BLaER1 (cell line): ENCODE results near the gene KRT34.
"Not testable (repeated sequence)": the region's sequence is repeated elsewhere in the genome, so short reads cannot be mapped to it uniquely, and the experiment has no call there.

ENCODE experiments used
- H3K27ac ChIP-seq: shearing (Covaris generic); formaldehyde crosslinking; 2 replicates; pipeline ENCODE4 v1.8.1; 2022
- H3K27me3 ChIP-seq: shearing (Covaris generic); formaldehyde crosslinking; 2 replicates; pipeline ENCODE4 v1.8.1; 2022
- H3K36me3 ChIP-seq: shearing (Covaris generic); formaldehyde crosslinking; 2 replicates; pipeline ENCODE4 v1.8.1; 2022
- H3K4me1 ChIP-seq: shearing (Covaris generic); formaldehyde crosslinking; 2 replicates; pipeline ENCODE4 v1.8.1; 2022
- H3K4me2 ChIP-seq: shearing (Covaris generic); formaldehyde crosslinking; 2 replicates; pipeline ENCODE4 v1.8.1; 2022
- H3K4me3 ChIP-seq: shearing (Covaris generic); formaldehyde crosslinking; 2 replicates; pipeline ENCODE4 v1.8.1; 2022
- H3K9ac ChIP-seq: shearing (Covaris generic); formaldehyde crosslinking; 2 replicates; pipeline ENCODE4 v1.8.1; 2022
- H3K9me3 ChIP-seq: shearing (Covaris generic); formaldehyde crosslinking; 2 replicates; pipeline ENCODE4 v1.8.1; 2022
- H4K20me1 ChIP-seq: shearing (Covaris generic); formaldehyde crosslinking; 2 replicates; pipeline ENCODE4 v1.8.1; 2022
- Cebpa-rat ChIP-seq: shearing (Covaris generic); IDR thresholded peaks from 2 replicates; pipeline ENCODE4 v1.8.1; 2022

Gene KRT34

DNA sequence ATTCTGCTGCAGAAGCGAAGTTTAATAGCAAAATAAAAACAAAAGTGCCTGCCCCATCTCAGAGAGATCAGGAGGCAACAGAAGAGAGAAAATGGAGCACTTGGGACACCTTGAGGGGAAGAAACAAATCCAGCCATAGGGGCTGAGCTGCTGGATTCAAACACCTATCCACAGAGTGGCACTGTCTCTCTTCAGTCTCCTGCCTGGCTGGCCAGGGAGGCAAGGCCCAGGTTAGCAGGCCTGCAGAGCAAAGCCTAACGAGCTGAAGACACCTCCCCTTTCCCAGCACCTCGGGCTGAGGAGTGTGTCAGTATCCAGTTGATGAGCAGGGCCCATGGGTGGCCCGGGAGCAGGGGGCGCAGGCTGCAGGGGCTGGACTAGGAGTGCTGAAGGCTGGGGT lies 24.1 kb upstream of the KRT34 start:
- Histone ChIP-seq H3K4me3 (no peak overlapping the region), H4K20me1 (no peaks in the 10 kb centered on the region), H3K36me3 (no peaks in the 10 kb centered on the region), H3K9ac (no peak overlapping the region), H3K4me1 (peaks cover 16% of the 10 kb centered on the region), H3K27me3 (no peaks in the 10 kb centered on the region), H3K27ac (no peak overlapping the region), H3K4me2 (no peak overlapping the region), H3K9me3 (no peaks in the 10 kb centered on the region)
- TF ChIP-seq Cebpa-rat = no peak

DNA sequence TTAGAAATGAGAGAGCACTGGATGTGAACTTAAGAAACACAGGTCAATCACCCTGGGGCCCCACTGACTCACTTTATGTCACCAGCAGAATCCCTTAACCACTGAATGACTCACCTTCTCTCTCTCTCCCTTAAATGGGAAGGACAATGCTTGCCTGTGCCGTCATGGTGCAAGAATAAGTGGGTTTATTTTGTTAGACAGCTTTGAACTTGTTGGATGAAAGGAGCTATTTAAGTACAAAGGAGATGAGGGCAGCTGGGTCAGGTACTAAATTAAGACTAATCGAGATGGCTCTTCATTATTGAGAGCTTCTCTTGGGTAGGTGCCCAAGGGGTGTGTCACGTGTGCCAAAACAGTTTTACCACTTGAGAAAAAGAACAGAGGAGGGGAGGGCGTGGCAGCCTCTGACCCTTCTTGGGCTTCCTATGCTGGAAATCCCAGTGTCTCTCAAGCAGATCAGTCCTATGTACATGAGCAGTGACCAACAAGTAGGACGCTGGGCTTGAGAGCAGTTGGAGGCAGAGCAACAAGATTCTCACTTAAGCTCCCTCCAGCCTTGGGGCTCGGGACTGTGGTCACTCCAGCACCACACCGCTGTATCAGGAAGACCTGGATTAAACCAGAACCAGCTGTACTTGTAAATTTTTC lies 22.0 kb upstream of the KRT34 start:
- Histone ChIP-seq H4K20me1 (no peaks in the 10 kb centered on the region), H3K27ac (no peak overlapping the region), H3K4me2 (peak overlapping the region; percentile 50), H3K9me3 (no peaks in the 10 kb centered on the region), H3K36me3 (no peaks in the 10 kb centered on the region), H3K9ac (no peak overlapping the region), H3K27me3 (no peaks in the 10 kb centered on the region), H3K4me3 (no peak overlapping the region), H3K4me1 (peaks cover 14% of the 10 kb centered on the region)
- TF ChIP-seq Cebpa-rat = no peak

DNA sequence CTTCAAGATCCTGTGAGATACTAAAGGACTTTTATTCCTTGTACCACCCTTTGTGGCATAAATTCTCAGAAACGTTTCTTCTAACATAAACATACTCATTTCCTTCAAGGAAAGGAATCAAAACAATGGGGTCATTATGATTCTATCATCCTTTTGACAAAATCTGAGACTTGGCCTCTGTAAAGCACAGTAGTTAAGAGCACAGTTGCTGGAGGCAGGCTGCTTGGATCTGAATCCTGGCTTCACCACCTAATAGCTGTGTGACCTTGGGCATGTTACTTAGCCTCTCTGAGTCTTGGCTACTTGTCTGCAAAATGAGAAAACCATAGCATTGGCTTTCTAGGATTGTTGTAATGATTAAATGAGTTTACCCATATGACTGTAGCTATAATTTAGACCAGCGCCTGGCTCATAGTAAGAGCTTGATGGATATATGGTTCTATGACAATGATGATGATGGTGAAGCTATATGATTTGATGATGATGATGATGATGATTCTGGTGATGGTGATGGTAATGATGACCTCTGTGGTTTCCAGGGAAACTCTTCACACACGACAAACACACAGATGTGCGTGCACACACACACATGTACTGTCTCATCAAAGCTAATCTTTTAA lies 21.4 kb upstream of the KRT34 start:
- no peaks in the 10 kb centered on the region for H3K27me3 ChIP-seq
- peaks cover 9% of the 10 kb centered on the region for H3K4me1 ChIP-seq
- no peaks in the 10 kb centered on the region for H4K20me1 ChIP-seq
- H3K9ac ChIP-seq = no peak overlapping the region
- H3K27ac ChIP-seq = no peak overlapping the region
- no peak overlapping the region for H3K4me2 ChIP-seq
- TF ChIP-seq Cebpa-rat = no peak
- no peaks in the 10 kb centered on the region for H3K36me3 ChIP-seq
- no peak overlapping the region for H3K4me3 ChIP-seq
- H3K9me3 ChIP-seq = no peaks in the 10 kb centered on the region

DNA sequence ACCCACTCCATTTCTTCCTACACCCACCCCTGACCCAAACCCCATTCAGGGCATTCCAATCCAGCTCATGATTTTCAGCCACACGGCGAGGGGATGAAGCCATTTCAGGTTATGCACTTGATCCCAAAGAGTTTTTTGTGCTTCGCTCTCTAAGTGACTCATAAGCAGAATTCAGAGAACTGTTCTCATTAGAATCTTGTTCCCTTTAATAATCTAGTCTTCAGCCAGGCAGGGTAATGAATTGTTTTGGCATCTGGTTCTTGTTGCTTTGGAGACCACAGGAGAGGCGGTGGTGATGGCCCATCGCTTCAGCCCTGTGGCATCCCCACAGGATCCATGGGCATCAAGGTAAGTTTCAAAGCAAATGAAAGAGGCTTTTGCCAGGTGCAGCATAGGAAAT lies 20.1 kb upstream of the KRT34 start:
- no peak overlapping the region for H3K4me3 ChIP-seq
- peaks cover 9% of the 10 kb centered on the region for H3K4me1 ChIP-seq
- no peaks in the 10 kb centered on the region for H4K20me1 ChIP-seq
- H3K36me3 ChIP-seq = no peaks in the 10 kb centered on the region
- no peaks in the 10 kb centered on the region for H3K9me3 ChIP-seq
- H3K9ac ChIP-seq = no peak overlapping the region
- no peak overlapping the region for H3K27ac ChIP-seq
- no peaks in the 10 kb centered on the region for H3K27me3 ChIP-seq
- no peak overlapping the region for H3K4me2 ChIP-seq
- no peak for TF ChIP-seq Cebpa-rat

DNA sequence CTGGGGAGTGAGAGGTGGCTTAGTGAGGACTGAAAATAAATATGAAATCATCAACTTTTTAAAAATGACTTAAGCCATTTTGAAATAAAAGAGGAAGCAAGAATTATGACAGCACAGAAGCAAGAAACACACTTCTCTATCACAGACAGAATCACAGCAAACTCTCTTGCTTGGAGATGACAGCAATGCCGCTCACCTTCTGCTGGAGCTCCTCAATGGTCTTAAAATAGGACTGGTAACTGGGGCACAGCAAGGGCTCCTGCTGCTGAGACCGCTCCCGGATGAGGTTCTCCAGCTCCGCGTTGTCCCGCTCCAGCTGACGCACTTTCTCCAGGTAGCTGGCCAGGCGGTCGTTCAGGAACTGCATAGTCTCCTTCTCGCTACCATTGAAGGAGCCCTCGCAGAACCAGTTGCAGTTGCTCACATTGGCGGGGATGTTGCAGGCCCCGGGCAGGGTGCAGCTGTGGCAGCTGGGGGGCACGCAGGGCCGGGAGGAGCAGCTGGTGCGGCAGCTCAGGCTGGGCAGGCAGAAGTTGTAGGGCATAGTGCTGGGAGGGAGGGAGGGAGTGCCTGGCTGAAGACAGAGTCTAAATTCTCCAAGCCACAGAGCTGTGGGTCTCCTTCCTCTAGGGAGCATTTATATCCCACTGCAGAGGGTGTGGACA lies 15.0 kb upstream of the KRT34 start, which contains the start of gene KRT31:
Gene KRT31 (minus strand): TSS at position 613 of the 665 bp plus-strand sequence. CDS start 69 bp downstream, at position 544.
- Histone ChIP-seq H3K27ac (no peak within 1 kb of the TSS), H3K4me2 (no peak within 1 kb of the TSS), H3K9ac (no peak within 1 kb of the TSS), H3K9me3 (no peaks in the 10 kb centered on the region), H3K4me1 (no peaks in the 10 kb centered on the region), H3K4me3 (no peak within 1 kb of the TSS), H3K36me3 (no peaks in the 10 kb centered on the region), H4K20me1 (no peaks in the 10 kb centered on the region), H3K27me3 (no peaks in the 10 kb centered on the region)
- no peak for TF ChIP-seq Cebpa-rat

DNA sequence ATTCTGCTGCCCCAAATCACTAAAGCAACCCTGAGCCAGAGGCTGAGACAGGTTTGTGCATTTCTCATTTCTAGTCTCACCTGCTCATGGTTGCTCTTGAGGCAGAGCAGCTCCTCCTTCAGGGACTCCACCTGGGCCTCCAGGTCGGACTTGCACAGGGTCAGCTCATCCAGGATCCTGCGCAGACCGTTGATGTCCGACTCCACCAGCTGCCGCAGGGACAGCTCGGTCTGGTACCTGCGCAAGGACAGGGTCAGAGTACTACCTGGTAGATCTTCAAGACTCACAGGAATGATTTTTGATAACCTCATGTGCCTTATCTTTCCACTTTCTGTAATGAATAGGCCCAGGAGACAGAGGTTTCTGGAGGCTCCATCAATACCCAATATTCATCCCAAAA lies 14.2 kb upstream of the KRT34 start:
- H3K4me3 ChIP-seq = no peak overlapping the region
- no peak overlapping the region for H3K27ac ChIP-seq
- H3K9me3 ChIP-seq = no peaks in the 10 kb centered on the region
- no peaks in the 10 kb centered on the region for H3K36me3 ChIP-seq
- H4K20me1 ChIP-seq = no peaks in the 10 kb centered on the region
- no peak for TF ChIP-seq Cebpa-rat
- H3K4me1 ChIP-seq = no peaks in the 10 kb centered on the region
- no peaks in the 10 kb centered on the region for H3K27me3 ChIP-seq
- H3K9ac ChIP-seq = no peak overlapping the region
- no peak overlapping the region for H3K4me2 ChIP-seq

DNA sequence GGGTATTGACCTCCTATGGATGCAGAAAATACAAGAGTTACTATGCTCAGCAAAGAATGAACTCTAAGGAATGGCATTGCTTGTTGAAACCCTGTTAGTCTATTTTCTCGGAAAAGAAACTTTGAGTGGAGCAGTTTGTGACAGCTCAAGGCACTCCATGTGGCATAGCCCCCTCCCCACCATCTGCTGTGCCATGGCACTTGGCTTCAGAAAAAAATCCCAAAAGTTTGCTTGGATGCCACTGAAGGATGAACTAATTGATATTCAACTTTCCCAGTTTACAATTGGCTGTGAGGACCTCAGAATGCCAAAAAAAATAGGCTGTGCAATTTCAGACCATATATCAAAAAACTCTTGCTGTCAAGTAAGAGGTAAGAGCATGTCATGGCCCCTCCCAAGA lies 13.5 kb upstream of the KRT34 start:
- no peaks in the 10 kb centered on the region for H3K27me3 ChIP-seq
- H4K20me1 ChIP-seq = no peaks in the 10 kb centered on the region
- H3K9me3 ChIP-seq = no peaks in the 10 kb centered on the region
- no peak overlapping the region for H3K4me3 ChIP-seq
- no peaks in the 10 kb centered on the region for H3K4me1 ChIP-seq
- H3K27ac ChIP-seq = no peak overlapping the region
- H3K9ac ChIP-seq = no peak overlapping the region
- TF ChIP-seq Cebpa-rat = no peak
- no peaks in the 10 kb centered on the region for H3K36me3 ChIP-seq
- H3K4me2 ChIP-seq = no peak overlapping the region

DNA sequence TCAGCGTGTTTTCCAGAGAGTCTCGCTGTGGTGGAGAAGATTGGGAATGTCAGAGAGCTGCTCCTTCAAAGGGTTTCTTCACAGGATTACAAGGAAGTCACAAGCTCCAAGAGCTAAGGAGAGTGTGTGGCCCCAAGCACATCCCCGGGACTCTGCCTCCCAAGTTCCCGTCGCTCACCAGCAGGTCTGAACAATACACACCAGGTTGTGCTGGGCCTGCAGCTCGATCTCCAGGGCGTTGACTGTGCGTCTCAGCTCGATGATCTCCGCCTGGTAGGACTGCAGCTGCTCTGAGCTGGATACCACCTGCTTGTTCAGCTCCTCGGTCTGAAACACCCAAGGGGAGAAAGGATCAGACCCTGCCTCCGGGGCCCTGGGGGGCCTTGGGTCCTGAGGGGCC lies 12.9 kb upstream of the KRT34 start:
- not testable (repeated sequence) for H3K4me2 ChIP-seq, H3K4me3 ChIP-seq, H3K4me1 ChIP-seq, H3K9me3 ChIP-seq, H3K27me3 ChIP-seq, H3K36me3 ChIP-seq, H3K27ac ChIP-seq, H4K20me1 ChIP-seq, H3K9ac ChIP-seq

DNA sequence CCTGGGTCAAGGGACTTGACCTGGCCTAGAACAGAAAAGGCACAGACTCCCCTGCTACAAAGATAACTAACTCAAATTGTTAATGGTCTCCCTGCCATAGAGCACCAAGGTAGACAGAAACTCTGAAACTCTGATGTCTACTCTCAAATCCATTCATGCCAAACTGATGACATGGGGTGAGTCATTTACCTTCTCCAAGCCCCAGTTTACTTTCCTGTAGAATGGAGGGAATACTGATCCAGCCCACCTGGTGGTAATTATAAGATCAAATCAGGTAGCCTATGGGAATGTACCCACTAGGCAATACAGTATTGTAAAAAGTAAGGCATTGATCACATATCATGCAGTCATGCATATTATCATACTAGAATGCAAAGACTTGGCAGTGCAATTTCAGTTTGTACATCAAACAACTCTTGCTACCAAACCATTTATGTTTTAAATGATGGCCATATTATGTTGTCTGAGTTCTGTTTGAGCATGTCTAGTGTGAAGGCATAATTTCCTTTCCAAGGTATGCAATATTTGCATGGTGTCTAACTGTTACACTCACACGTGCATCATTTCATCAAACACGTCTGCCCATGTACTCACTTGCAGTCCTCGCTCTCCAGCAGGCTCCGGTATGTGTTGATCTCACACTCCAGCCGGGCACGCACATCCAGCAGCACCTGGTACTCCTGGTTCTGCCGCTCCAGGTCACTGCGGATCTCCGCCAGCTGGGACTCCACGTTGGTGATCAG lies 12.3 kb upstream of the KRT34 start:
- TF ChIP-seq Cebpa-rat = no peak
- Histone ChIP-seq H3K36me3 (no peaks in the 10 kb centered on the region), H3K4me1 (no peaks in the 10 kb centered on the region), H3K9me3 (no peaks in the 10 kb centered on the region), H3K27me3 (no peaks in the 10 kb centered on the region), H3K9ac (no peak overlapping the region), H3K4me3 (no peak overlapping the region), H4K20me1 (no peaks in the 10 kb centered on the region), H3K4me2 (no peak overlapping the region), H3K27ac (no peak overlapping the region)

DNA sequence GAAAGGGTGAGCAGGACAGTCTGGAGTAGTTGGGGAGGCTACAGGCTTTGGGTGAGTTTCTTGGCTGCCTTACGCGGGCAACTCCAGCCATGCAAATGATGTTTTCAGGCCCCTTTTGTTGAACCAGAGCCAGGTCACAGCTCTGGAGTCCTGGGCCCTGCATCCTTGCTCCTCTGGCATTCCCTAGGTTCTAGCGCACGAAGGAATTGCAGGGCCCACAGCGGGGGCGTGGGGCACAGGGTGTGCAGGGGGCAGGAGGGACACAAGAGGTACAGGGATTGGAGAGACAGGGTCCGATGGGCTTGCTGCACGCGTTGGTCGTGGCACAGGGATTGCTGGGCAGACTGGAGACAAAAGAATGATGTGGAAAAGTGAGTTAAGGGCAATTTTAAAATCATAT lies 11.7 kb upstream of the KRT34 start:
- Histone ChIP-seq H4K20me1 (no peaks in the 10 kb centered on the region), H3K36me3 (no peaks in the 10 kb centered on the region), H3K4me2 (no peak overlapping the region), H3K27me3 (no peaks in the 10 kb centered on the region), H3K9me3 (no peaks in the 10 kb centered on the region), H3K9ac (no peak overlapping the region), H3K4me3 (no peak overlapping the region), H3K4me1 (no peaks in the 10 kb centered on the region), H3K27ac (no peak overlapping the region)
- no peak for TF ChIP-seq Cebpa-rat
